H1 (cell line): ENCODE measurements around the gene OR6M1. TPM values are rescaled to one million over a fixed set of nuclear protein-coding genes. Genes with fewer than 3 reads are reported as not detected.

Experiments used
- polyA plus RNA-seq, 7 experiments: library from polyadenylated mRNA; depleted of rRNA in 3 of 7; stranded (reverse) in 5 of 7; unstranded in 2 of 7; fragments of >200 nt in 5 of 7; fragments of 200-250 nt in 2 of 7; gene quantifications; 1 replicate in 5 of 7; 2 replicates in 1 of 7; 4 replicates in 1 of 7; pipeline versions ENCODE4 v1.2.1 to v1.2.3, GENCODE V29; 2011 to 2013; ENCODE audit warnings: missing spikeins in 2 of 7, mixed read lengths in 2 of 7
- small RNA-seq: library from polyadenylated mRNA; stranded (forward); fragments of <200 nt; extraction: miRNeasy Mini kit (QIAGEN cat#:217004); gene quantifications from one replicate; pipeline ENCODE3, GENCODE V24; 2013; ENCODE audit not compliant: insufficient read depth
- total RNA-seq: library from RNA; stranded (reverse); fragmentation: NEBNext Ultra II Directional; extraction: Animal tissue kit (Norgen Biotek cat#: 25700); gene quantifications from 2 replicates; pipeline ENCODE4 v1.2.1, GENCODE V29; 2021

The OR6M1 gene
- total and polyA plus RNA-seq, 2 of the 8 experiments (the other 6 are each of a cell fraction or from before 2014, with no cell fraction given): not detected

Small RNA genes lying within 50 kb of the gene (small RNA-seq; reads per million reads assigned to genes)
- not detected for gene RNU1-21P

Other genes with a start within 250 kb of the OR6M1 start
- gene SCN3B, start 151.7 kb downstream of the OR6M1 start, total RNA-seq: 0.82 and 1.1 TPM in 2 replicates
- gene SCN3B, start 151.7 kb downstream of the OR6M1 start, polyA plus RNA-seq (2011; rRNA removed): 0.46 and 0.67 TPM in 2 replicates
- gene ZNF202, start 64.7 kb downstream of the OR6M1 start, total RNA-seq: 33.0 and 33.9 TPM in 2 replicates
- 13.2 and 14.1 TPM in 2 replicates for gene ZNF202, start 64.7 kb downstream of the OR6M1 start, polyA plus RNA-seq (2011; rRNA removed)
- gene OR6X1, start 51.8 kb downstream of the OR6M1 start, total RNA-seq: not detected in 2 replicates
- not detected in 2 replicates for gene OR6X1, start 51.8 kb downstream of the OR6M1 start, polyA plus RNA-seq (2011; rRNA removed)
- not detected in 2 replicates for gene TMEM225, start 79.3 kb upstream of the OR6M1 start, total RNA-seq
- gene TMEM225, start 79.3 kb upstream of the OR6M1 start, polyA plus RNA-seq (2011; rRNA removed): not detected in 2 replicates
- gene OR8D4, start 95.8 kb upstream of the OR6M1 start, total RNA-seq: not detected in 2 replicates
- gene OR8D4, start 95.8 kb upstream of the OR6M1 start, polyA plus RNA-seq (2011; rRNA removed): not detected in 2 replicates
- gene OR4D5, start 133.3 kb upstream of the OR6M1 start, total RNA-seq: not detected in 2 replicates
- gene OR4D5, start 133.3 kb upstream of the OR6M1 start, polyA plus RNA-seq (2011; rRNA removed): not detected in 2 replicates
- gene OR6T1, start 137.5 kb upstream of the OR6M1 start, total RNA-seq: not detected in 2 replicates
- gene OR6T1, start 137.5 kb upstream of the OR6M1 start, polyA plus RNA-seq (2011; rRNA removed): not detected in 2 replicates
- not detected in 2 replicates for gene OR10S1, start 171.4 kb upstream of the OR6M1 start, total RNA-seq
- gene OR10S1, start 171.4 kb upstream of the OR6M1 start, polyA plus RNA-seq (2011; rRNA removed): not detected in 2 replicates
- not detected in 2 replicates for gene OR10G6, start 188.8 kb upstream of the OR6M1 start, total RNA-seq
- not detected in 2 replicates for gene OR10G6, start 188.8 kb upstream of the OR6M1 start, polyA plus RNA-seq (2011; rRNA removed)
- not detected in 2 replicates for gene OR10G4, start 206.6 kb upstream of the OR6M1 start, total RNA-seq
- gene OR10G4, start 206.6 kb upstream of the OR6M1 start, polyA plus RNA-seq (2011; rRNA removed): 0.14 TPM in 1 of 2 replicates, not detected in the other
- gene OR10G9, start 216.7 kb upstream of the OR6M1 start, total RNA-seq: not detected in 2 replicates
- gene OR10G9, start 216.7 kb upstream of the OR6M1 start, polyA plus RNA-seq (2011; rRNA removed): not detected in 2 replicates
- gene OR10G8, start 220.4 kb upstream of the OR6M1 start, total RNA-seq: not detected in 2 replicates
- not detected in 2 replicates for gene OR10G8, start 220.4 kb upstream of the OR6M1 start, polyA plus RNA-seq (2011; rRNA removed)
- gene OR10G7, start 235.0 kb upstream of the OR6M1 start, total RNA-seq: not detected in 2 replicates
- gene OR10G7, start 235.0 kb upstream of the OR6M1 start, polyA plus RNA-seq (2011; rRNA removed): not detected in 2 replicates